Kidney (tissue), 14 donors: ENCODE measurements around the gene FIBCD1. TPM values are rescaled to one million over a fixed set of nuclear protein-coding genes. Genes with fewer than 3 reads are reported as not detected.
A peak's percentile ranks its signal among the peaks of the same experiment; 100 is the strongest.

Experiments used
- DNase-seq, 5 donors: peaks; one replicate each; pipeline ENCODE4 v3.0.0-alpha.2; 2013 to 2020
- FAIRE-seq: peaks from 2 replicates; lab custom pipeline; 2012; peaks lifted over from hg19 to GRCh38; lab: Jason Lieb, UNC
- H3K27ac ChIP-seq, 2 donors: one replicate each; pipeline ENCODE4 v1.7.0; 2013; ENCODE audit warnings: low read depth in 2 of 2, low read length in 2 of 2, inconsistent platforms in 1 of 2
- H3K27me3 ChIP-seq: one replicate; pipeline ENCODE4 v1.7.1; 2013; ENCODE audit warnings: low read length, inconsistent platforms; ENCODE audit not compliant: control insufficient read depth, insufficient read depth
- H3K36me3 ChIP-seq, 3 donors: one replicate each; pipeline versions ENCODE4 v1.7.0 to v1.7.1; 2013; ENCODE audit warnings: low read length in 3 of 3, control low read depth in 1 of 3, inconsistent platforms in 1 of 3; ENCODE audit not compliant: insufficient read depth in 3 of 3, control insufficient read depth in 2 of 3
- H3K4me1 ChIP-seq, 3 donors: one replicate each; pipeline versions ENCODE4 v1.7.0 to v1.7.1; 2013; ENCODE audit warnings: low read length in 3 of 3, inconsistent platforms in 1 of 3, low read depth in 1 of 3; ENCODE audit not compliant: control insufficient read depth in 2 of 3, insufficient read depth in 2 of 3
- H3K4me3 ChIP-seq, 3 donors: one replicate each; pipeline versions ENCODE4 v1.7.0 to v1.8.1; 2013; ENCODE audit warnings: low read length in 3 of 3, control low read depth in 1 of 3, inconsistent platforms in 1 of 3
- H3K9ac ChIP-seq, 3 donors: one replicate each; pipeline versions ENCODE4 v1.7.0 to v1.7.1; 2013; ENCODE audit warnings: low read length in 3 of 3, control low read depth in 1 of 3, inconsistent platforms in 1 of 3
- H3K9me3 ChIP-seq, 3 donors: one replicate each; pipeline versions ENCODE4 v1.7.0 to v1.7.1; 2013; ENCODE audit warnings: low read length in 3 of 3, control low read depth in 1 of 3, inconsistent platforms in 1 of 3; ENCODE audit not compliant: control insufficient read depth in 2 of 3, insufficient read depth in 1 of 3
- CTCF ChIP-seq: IDR thresholded peaks from 3 replicates; pipeline ENCODE4 v1.5.1; 2012; ENCODE audit warnings: mild to moderate bottlenecking, moderate library complexity, borderline replicate concordance; ENCODE audit not compliant: insufficient read depth; ENCODE audit errors: extremely low read depth
- intact Hi-C: fragments of 100-400 bp; cut with DNase I; formaldehyde crosslinking; loops from one replicate; pipeline ENCODE4 v1.11.1; 2022
- polyA plus RNA-seq: library from polyadenylated mRNA; stranded (reverse); fragments of 350-450 nt; fragmentation: Illumina TruSeq; extraction: RNeasy Lipid Tissue Mini Kit (QIAGEN cat#74804); gene quantifications from one replicate; pipeline ENCODE4 v1.2.3, GENCODE V29; 2014; ENCODE audit warnings: low read depth, low replicate concordance; ENCODE audit not compliant: insufficient read depth
- total RNA-seq: library from RNA; stranded (reverse); fragmentation: NEBNext Ultra II Directional; extraction: Animal tissue kit (Norgen Biotek cat#: 25700); gene quantifications from one replicate; pipeline ENCODE4 v1.2.1, GENCODE V29; 2021
- donor health status: control.
- donor health status: control.
- donor health status: control.
- donor health status: control.
- donor health status: control.
- donor health status: DM: yes; HTN: yes; CAD: no.
- donor health status: Normal renal cell carcinoma (clear cell type).

Gene FIBCD1
- total and polyA plus RNA-seq, 2 donors from 2014 or later, result 0.25 TPM; not detected in 1

GRCh38 chr9:130877300-130877699, 61.7 kb downstream of the FIBCD1 start:
- no peak overlapping the region for H3K9ac ChIP-seq
- H3K4me3 ChIP-seq, result no peak overlapping the region
- no peak for FAIRE-seq
- H3K9me3 ChIP-seq, result no peaks in the 10 kb centered on the region
- H3K27ac ChIP-seq, result no peak overlapping the region
- TF ChIP-seq CTCF, result no peak
- H3K4me1 ChIP-seq, result peaks cover 0 to 23% (median 5%) of the 10 kb centered on the region in 3 donors
- no peak for DNase-seq
- no peaks in the 10 kb centered on the region for H3K27me3 ChIP-seq
- intact Hi-C loops, result no loop called here
- H3K36me3 ChIP-seq, result peaks cover 6 to 71% (median 42%) of the 10 kb centered on the region in 3 donors

- H3K36me3 ChIP-seq, result peaks cover 2 to 53% (median 34%) of the 10 kb centered on the region in 3 donors
- no peak overlapping the region for H3K4me3 ChIP-seq
- H3K9ac ChIP-seq, result no peak overlapping the region
- H3K4me1 ChIP-seq, result peaks cover 0 to 31% (median 14%) of the 10 kb centered on the region in 3 donors
- H3K27ac ChIP-seq, result no peak overlapping the region
- intact Hi-C loops, result no loop called here
- H3K27me3 ChIP-seq, result no peaks in the 10 kb centered on the region
- no peaks in the 10 kb centered on the region for H3K9me3 ChIP-seq
- TF ChIP-seq CTCF, result no peak
- DNase-seq (no peak), FAIRE-seq (no peak)
Observed at GRCh38 chr9:130874783-130875182, 64.3 kb downstream of the FIBCD1 start.

- TF ChIP-seq CTCF, result no peak
- peak in 1 of 5 donors; percentile 34 for DNase-seq
- H3K9ac ChIP-seq, result no peak overlapping the region
- no peak overlapping the region for H3K27ac ChIP-seq
- no peaks in the 10 kb centered on the region for H3K27me3 ChIP-seq
- peaks cover 5 to 45% (median 29%) of the 10 kb centered on the region in 3 donors for H3K36me3 ChIP-seq
- intact Hi-C loops, result no loop called here
- peaks cover 0 to 31% (median 17%) of the 10 kb centered on the region in 3 donors for H3K4me1 ChIP-seq
- H3K4me3 ChIP-seq, result no peak overlapping the region
- FAIRE-seq, result no peak
- no peaks in the 10 kb centered on the region for H3K9me3 ChIP-seq
Observed at GRCh38 chr9:130873966-130874365, 65.1 kb downstream of the FIBCD1 start.

GRCh38 chr9:130872912-130873503, 66.0 kb downstream of the FIBCD1 start:
- H3K9ac ChIP-seq, result no peak overlapping the region
- TF ChIP-seq CTCF, result no peak
- peaks cover 5 to 39% (median 25%) of the 10 kb centered on the region in 3 donors for H3K36me3 ChIP-seq
- H3K4me3 ChIP-seq, result no peak overlapping the region
- DNase-seq (peak in 1 of 5 donors; percentile 44), FAIRE-seq (no peak)
- intact Hi-C loops, result no loop called here
- no peaks in the 10 kb centered on the region for H3K9me3 ChIP-seq
- no peaks in the 10 kb centered on the region for H3K27me3 ChIP-seq
- peak overlapping the region in 1 of 2 donors; percentile 25 for H3K27ac ChIP-seq
- peaks cover 0 to 31% (median 17%) of the 10 kb centered on the region in 3 donors for H3K4me1 ChIP-seq
